Transverse colon (tissue), 4 donors: ENCODE results near the gene TTLL5.

ENCODE experiments used
- CTCF ChIP-seq, 5 experiments: fragments of 200-600 bp in 3 of 5; fragments of 450-650 bp in 2 of 5; sonication (generic) in 3 of 5; IDR thresholded peaks; 1 replicate in 2 of 5; 2 replicates in 3 of 5; pipeline ENCODE4 v1.5.1; 2016 to 2017; ENCODE audit warnings: antibody characterized with exemption in 5 of 5, inconsistent platforms in 3 of 5, mild to moderate bottlenecking in 2 of 5, moderate library complexity in 1 of 5
- EP300 ChIP-seq: sonication (generic); formaldehyde crosslinking; IDR thresholded peaks from one replicate; pipeline ENCODE4 v1.6.1; 2017; ENCODE audit warnings: antibody characterized with exemption, low read depth
- POLR2A ChIP-seq: fragments of 450-650 bp; IDR thresholded peaks from one replicate; pipeline ENCODE4 v1.6.1; 2016; ENCODE audit warnings: antibody characterized with exemption, mild to moderate bottlenecking, moderate library complexity
- POLR2AphosphoS5 ChIP-seq, 3 donors: sonication (generic); formaldehyde crosslinking; IDR thresholded peaks; one replicate each; pipeline ENCODE4 v1.6.1; 2016; ENCODE audit warnings: antibody characterized with exemption in 3 of 3

DNA sequence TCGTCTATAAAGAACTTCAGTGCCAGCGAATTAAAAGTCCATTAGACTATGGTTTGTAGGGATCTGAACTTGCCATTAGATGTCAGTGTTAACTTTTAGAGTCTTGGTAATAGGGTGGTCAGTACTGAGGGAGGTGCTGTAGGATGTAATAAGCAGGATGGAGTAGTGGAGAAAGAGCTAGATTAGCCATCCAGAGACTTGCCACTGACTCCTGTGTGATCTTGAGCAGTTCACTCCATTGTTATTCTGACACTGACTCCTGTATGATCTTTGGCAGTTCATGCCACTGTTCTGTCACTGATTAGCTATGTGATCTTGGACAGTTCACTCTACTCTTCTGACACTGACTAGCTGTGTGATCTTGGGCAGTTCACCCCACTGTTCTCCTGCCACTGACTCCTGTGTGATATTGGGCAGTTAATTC is 133.6 kb downstream of the TTLL5 start:
- TF ChIP-seq POLR2AphosphoS5 (IDR thresholded peaks at IDR 0.05) (no peak), CTCF (IDR thresholded peaks at IDR 0.05) (peak in 1 of 5 experiments; percentile 14), EP300 (no peak), POLR2A (no peak)
